Loucy (cell line): ENCODE results near the gene LCOR.

ENCODE experiments used
- H2AFZ ChIP-seq: fragments of 200-600 bp; sonication (generic); 2 replicates; pipeline ENCODE4 v1.6.0; 2016; ENCODE audit warnings: antibody characterized with exemption, mild to moderate bottlenecking, low read length, moderate library complexity
- H3F3A ChIP-seq: fragments of 200-600 bp; 2 replicates; pipeline ENCODE4 v1.6.0; 2016; ENCODE audit warnings: antibody characterized with exemption, low read depth, mild to moderate bottlenecking
- H3K27me3 ChIP-seq: fragments of 200-600 bp; sonication (generic); 2 replicates; pipeline ENCODE4 v1.6.1; 2014; ENCODE audit warnings: low read length, mild to moderate bottlenecking; ENCODE audit not compliant: insufficient read depth, poor library complexity, severe bottlenecking
- H3K36me3 ChIP-seq: fragments of 200-600 bp; sonication (generic); 2 replicates; pipeline ENCODE4 v1.6.1; 2016; ENCODE audit warnings: low read length; ENCODE audit not compliant: insufficient read depth
- H3K4me1 ChIP-seq: fragments of 200-600 bp; sonication (generic); 2 replicates; pipeline ENCODE4 v1.5.1; 2014; ENCODE audit warnings: low read length, mild to moderate bottlenecking; ENCODE audit not compliant: insufficient read depth, poor library complexity, severe bottlenecking
- H3K4me2 ChIP-seq: fragments of 200-600 bp; sonication (generic); 2 replicates; pipeline ENCODE4 v1.6.0; 2014; ENCODE audit warnings: antibody characterized with exemption, low read length, low read depth, mild to moderate bottlenecking; ENCODE audit not compliant: poor library complexity, severe bottlenecking
- H3K4me3 ChIP-seq: fragments of 200-600 bp; sonication (generic); 2 replicates; pipeline ENCODE4 v1.5.1; 2014; ENCODE audit warnings: low read length, mild to moderate bottlenecking, mixed read lengths; ENCODE audit not compliant: poor library complexity, severe bottlenecking
- H3K79me2 ChIP-seq: fragments of 200-600 bp; sonication (generic); 2 replicates; pipeline ENCODE4 v1.6.1; 2014; ENCODE audit warnings: low read length; ENCODE audit not compliant: insufficient read depth
- H3K9ac ChIP-seq: fragments of 200-600 bp; sonication (generic); 2 replicates; pipeline ENCODE4 v1.6.0; 2014; ENCODE audit warnings: mild to moderate bottlenecking, low read depth, low read length, moderate library complexity; ENCODE audit not compliant: poor library complexity, severe bottlenecking
- H3K9me2 ChIP-seq: fragments of 200-600 bp; sonication (generic); replicated peaks from 2 replicates; pipeline ENCODE4 v1.6.1; 2016; ENCODE audit warnings: low read depth, low read length, mixed read lengths
- H3K9me3 ChIP-seq: fragments of 200-600 bp; sonication (generic); 2 replicates; pipeline ENCODE4 v1.6.1; 2014; ENCODE audit warnings: mild to moderate bottlenecking, antibody characterized with exemption, low read length, low read depth; ENCODE audit not compliant: insufficient read depth
- H4K20me1 ChIP-seq: fragments of 200-600 bp; sonication (generic); 2 replicates; pipeline ENCODE4 v1.6.0; 2014; ENCODE audit warnings: antibody characterized with exemption, low read length, mild to moderate bottlenecking; ENCODE audit not compliant: insufficient read depth, poor library complexity, severe bottlenecking
- CTCF ChIP-seq: fragments of 200-600 bp; sonication (generic); conservative IDR thresholded peaks from 2 replicates; pipeline ENCODE4 v1.5.1; 2014; ENCODE audit warnings: mild to moderate bottlenecking, antibody characterized with exemption, low read length
- EZH2phosphoT487 ChIP-seq: fragments of 200-600 bp; IDR thresholded peaks from 2 replicates; pipeline ENCODE4 v1.6.1; 2018; ENCODE audit warnings: antibody characterized with exemption, mild to moderate bottlenecking, moderate library complexity, borderline replicate concordance

Gene LCOR

GRCh38 chr10:96831867-96832720 lies at the start of gene LCOR:
Gene LCOR, plus strand, starts transcription at chr10:96832298. Its CDS starts 116,760 bp downstream, at chr10:96949058.
- Histone ChIP-seq H3K4me2 (peak within 1 kb of the TSS; percentile 93), H3K4me1 (peaks cover 43% of the 10 kb centered on the region), H4K20me1 (peaks cover 41% of the 10 kb centered on the region), H3K9me3 (no peaks in the 10 kb centered on the region), H3K79me2 (peaks cover 43% of the 10 kb centered on the region), H3K9ac (peak within 1 kb of the TSS; percentile 92), H3K4me3 (peak within 1 kb of the TSS; percentile 94), H3K36me3 (no peaks in the 10 kb centered on the region), H3F3A (peaks cover 8% of the 10 kb centered on the region), H2AFZ (peak within 1 kb of the TSS; percentile 88), H3K9me2 (no peaks in the 10 kb centered on the region), H3K27me3 (no peaks in the 10 kb centered on the region)
- TF ChIP-seq EZH2phosphoT487 (no peak), CTCF (no peak)

GRCh38 chr10:96784253-96784652 lies 47.8 kb upstream of the LCOR start:
- no peaks in the 10 kb centered on the region for H4K20me1 ChIP-seq
- no peak overlapping the region for H3K9ac ChIP-seq
- H3K4me2 ChIP-seq: no peak overlapping the region
- TF ChIP-seq EZH2phosphoT487: no peak
- no peak for TF ChIP-seq CTCF
- H3K9me3 ChIP-seq: no peaks in the 10 kb centered on the region
- no peak overlapping the region for H3K4me3 ChIP-seq
- H3K9me2 ChIP-seq: no peaks in the 10 kb centered on the region
- H3K27me3 ChIP-seq: no peaks in the 10 kb centered on the region
- H2AFZ ChIP-seq: no peak overlapping the region
- no peaks in the 10 kb centered on the region for H3F3A ChIP-seq
- no peaks in the 10 kb centered on the region for H3K4me1 ChIP-seq
- H3K79me2 ChIP-seq: no peaks in the 10 kb centered on the region
- H3K36me3 ChIP-seq: no peaks in the 10 kb centered on the region

- Histone ChIP-seq H3K4me1 (no peaks in the 10 kb centered on the region), H3K4me3 (no peak overlapping the region), H4K20me1 (no peaks in the 10 kb centered on the region), H3K79me2 (no peaks in the 10 kb centered on the region), H3K36me3 (no peaks in the 10 kb centered on the region), H3K9me2 (no peaks in the 10 kb centered on the region), H3K4me2 (no peak overlapping the region), H3F3A (no peaks in the 10 kb centered on the region), H2AFZ (0 out of 2 replicates have a peak overlapping the region, but pooled peaks have one; percentile 12), H3K27me3 (no peaks in the 10 kb centered on the region), H3K9ac (no peak overlapping the region), H3K9me3 (no peaks in the 10 kb centered on the region)
- TF ChIP-seq EZH2phosphoT487 (no peak), CTCF (no peak)
Observed at GRCh38 chr10:96789571-96790108, 42.5 kb upstream of the LCOR start.
